ENCODE measurements around the gene OR5H1. TPM values are rescaled to one million over a fixed set of nuclear protein-coding genes. Genes with fewer than 3 reads are reported as not detected.
"Not testable (repeated sequence)": the region's sequence is repeated elsewhere in the genome, so short reads cannot be mapped to it uniquely, and the experiment has no call there.

OR5H1 gene
- total RNA-seq (2014; rRNA removed; shearing (Covaris generic)): not detected in 2 replicates

GRCh38 chr3:98130421-98130820, at the start of gene OR5H1:
TSS of gene OR5H1 (plus strand) at chr3:98130721. CDS start at chr3:98132698, 1,977 bp downstream.
- DNase-seq (ENCODE audit: low read depth): no peak

- no peak for DNase-seq (ENCODE audit: low read depth)
These were observed 43.6 kb upstream of the OR5H1 start, which contains the start of gene OR5AC2 for GRCh38 chr3:98086873-98087272. TSS of gene OR5AC2 (plus strand) at chr3:98087173. CDS start at chr3:98087173, 0 bp downstream.

GRCh38 chr3:98095882-98096281, 34.6 kb upstream of the OR5H1 start:
- no peak for DNase-seq (ENCODE audit: low read depth)

- no peak for DNase-seq (ENCODE audit: low read depth)
These were observed 30.7 kb upstream of the OR5H1 start for GRCh38 chr3:98099848-98100247.

GRCh38 chr3:98108162-98108561, 22.4 kb upstream of the OR5H1 start:
- no peak for DNase-seq (ENCODE audit: low read depth)

GRCh38 chr3:98109807-98110549, 20.5 kb upstream of the OR5H1 start:
- DNase-seq (ENCODE audit: low read depth): no peak

GRCh38 chr3:98110550-98110908, 20.0 kb upstream of the OR5H1 start:
- DNase-seq (ENCODE audit: low read depth): no peak

GRCh38 chr3:98114264-98114663, 16.3 kb upstream of the OR5H1 start:
- DNase-seq (ENCODE audit: low read depth): no peak

- no peak for DNase-seq (ENCODE audit: low read depth)
These were observed 14.8 kb upstream of the OR5H1 start for GRCh38 chr3:98115717-98116116.

GRCh38 chr3:98136631-98137030, 6.1 kb downstream of the OR5H1 start:
- DNase-seq (ENCODE audit: low read depth): no peak

GRCh38 chr3:98137826-98138557, 7.5 kb downstream of the OR5H1 start:
- not testable (repeated sequence) for DNase-seq (ENCODE audit: low read depth)

- no peak for DNase-seq (ENCODE audit: low read depth)
These were observed 10.0 kb downstream of the OR5H1 start for GRCh38 chr3:98140531-98140930.

GRCh38 chr3:98147179-98147578, 16.7 kb downstream of the OR5H1 start, which contains the start of gene OR5H14:
TSS of gene OR5H14 (plus strand) at chr3:98147479. CDS start at chr3:98149386, 1,907 bp downstream.
- DNase-seq (ENCODE audit: low read depth): no peak

- no peak for DNase-seq (ENCODE audit: low read depth)
These were observed 18.2 kb downstream of the OR5H1 start for GRCh38 chr3:98148751-98149150.

GRCh38 chr3:98149456-98149855, 18.9 kb downstream of the OR5H1 start:
- not testable (repeated sequence) for DNase-seq (ENCODE audit: low read depth)

GRCh38 chr3:98151241-98151640, 20.7 kb downstream of the OR5H1 start:
- DNase-seq (ENCODE audit: low read depth): peak; percentile 5

- no peak for DNase-seq (ENCODE audit: low read depth)
These were observed 35.9 kb downstream of the OR5H1 start, which contains the start of gene OR5H15 for GRCh38 chr3:98166396-98166795. TSS of gene OR5H15 (plus strand) at chr3:98166696. CDS start at chr3:98168700, 2,004 bp downstream.

- DNase-seq (ENCODE audit: low read depth): no peak
These were observed 40.5 kb downstream of the OR5H1 start for GRCh38 chr3:98171071-98171470.

- DNase-seq (ENCODE audit: low read depth): no peak
These were observed 42.1 kb downstream of the OR5H1 start for GRCh38 chr3:98172621-98173020.

GRCh38 chr3:98180319-98180890, 49.9 kb downstream of the OR5H1 start:
- no peak for DNase-seq (ENCODE audit: low read depth)

GRCh38 chr3:98182196-98182595, 51.7 kb downstream of the OR5H1 start:
- no peak for DNase-seq (ENCODE audit: low read depth)

- DNase-seq (ENCODE audit: low read depth): no peak
These were observed 54.7 kb downstream of the OR5H1 start for GRCh38 chr3:98185180-98185579.
